SK-N-SH treated with all-trans-retinoic acid at 6 μM for 48 hours (cell line): ENCODE data around the gene ABTB1.

ENCODE experiments used
- CSDC2 ChIP-seq: fragments of 250-450 bp; sonication (Bioruptor Pico); IDR thresholded peaks from 2 replicates; pipeline ENCODE4 v1.5.0; 2020; ENCODE audit warnings: mild to moderate bottlenecking, moderate library complexity
- ISL1 ChIP-seq: fragments of 250-450 bp; sonication (Bioruptor Pico); IDR thresholded peaks from 2 replicates; pipeline ENCODE4 v2.1.2; 2022; ENCODE audit warnings: mild to moderate bottlenecking, moderate library complexity
- OSR1 ChIP-seq: fragments of 250-450 bp; sonication (Bioruptor Pico); IDR thresholded peaks from 2 replicates; pipeline ENCODE4 v1.8.0; 2022; ENCODE audit warnings: moderate library complexity, mild to moderate bottlenecking, inconsistent platforms
- POU6F1 ChIP-seq: fragments of 250-450 bp; sonication (Bioruptor Pico); IDR thresholded peaks from 2 replicates; pipeline ENCODE4 v1.8.0; 2021; ENCODE audit warnings: low read depth, mild to moderate bottlenecking, moderate library complexity, borderline replicate concordance
- PPARA ChIP-seq: fragments of 250-450 bp; sonication (Bioruptor Pico); IDR thresholded peaks from 2 replicates; pipeline ENCODE4 v1.5.0; 2020; ENCODE audit warnings: mild to moderate bottlenecking, borderline replicate concordance
- RARB ChIP-seq: fragments of 250-450 bp; sonication (Bioruptor Pico); IDR thresholded peaks from 2 replicates; pipeline ENCODE4 v1.8.0; 2021; ENCODE audit warnings: mild to moderate bottlenecking, moderate library complexity
- ZFP3 ChIP-seq: fragments of 250-450 bp; sonication (Bioruptor Pico); IDR thresholded peaks from 2 replicates; pipeline ENCODE4 v1.5.0; 2020; ENCODE audit warnings: mild to moderate bottlenecking, moderate library complexity
- ZNF565 ChIP-seq: fragments of 450-650 bp; formaldehyde crosslinking; conservative IDR thresholded peaks from 2 replicates; pipeline ENCODE4 v1.5.0; 2020; ENCODE audit warnings: low read depth, mild to moderate bottlenecking, moderate library complexity

- TF ChIP-seq PPARA (CRISPR knock-in tag) (no peak), OSR1 (CRISPR knock-in tag) (no peak), ZFP3 (CRISPR knock-in tag) (no peak), ZNF565 (CRISPR knock-in tag) (no peak), RARB (CRISPR knock-in tag) (no peak), POU6F1 (CRISPR knock-in tag) (no peak), ISL1 (CRISPR knock-in tag) (no peak), CSDC2 (no peak)
Observed at GRCh38 chr3:127714125-127714571, 41.4 kb downstream of the ABTB1 start.
